GM12891 (cell line): ENCODE data around the gene PRKAG3.

Source experiments
- POLR2A ChIP-seq: IDR thresholded peaks from 2 replicates; pipeline ENCODE4 v1.6.1; 2011; ENCODE audit warnings: low read depth, low read length, control low read depth
- POLR2AphosphoS5 ChIP-seq: IDR thresholded peaks from 2 replicates; pipeline ENCODE4 v1.6.1; 2011; ENCODE audit warnings: low read depth, low read length, control low read depth
- TAF1 ChIP-seq: IDR thresholded peaks from 2 replicates; pipeline ENCODE4 v1.6.1; 2011; ENCODE audit warnings: low read depth, low read length, control low read depth

DNA sequence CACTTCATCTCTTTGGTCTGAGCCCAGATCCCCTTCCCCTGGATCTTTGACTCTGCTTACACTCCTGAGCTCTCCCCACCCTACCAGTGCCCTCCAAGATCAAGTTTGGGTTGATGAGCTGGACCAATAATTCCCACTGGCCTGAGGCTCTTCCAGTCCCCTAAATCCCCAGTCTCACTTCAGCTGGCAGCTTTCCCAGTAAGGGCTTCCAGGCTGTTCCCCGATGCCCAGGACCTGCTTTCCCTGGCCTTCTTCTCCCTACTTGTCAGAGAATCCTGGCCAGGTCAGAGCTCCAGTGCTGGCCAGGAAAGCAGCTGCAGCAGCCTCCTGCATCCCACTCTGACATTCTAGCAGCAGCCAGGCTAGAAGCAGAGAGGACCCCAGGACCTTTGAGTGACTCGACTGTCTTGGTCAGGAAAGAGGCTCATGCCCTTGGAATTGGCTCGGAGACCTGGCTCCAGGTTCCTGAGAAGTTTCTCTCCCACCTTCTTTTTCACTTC lies 31.5 kb upstream of the PRKAG3 start:
- TF ChIP-seq TAF1 (no peak), POLR2AphosphoS5 (no peak), POLR2A (no peak)
